Measurements from ENCODE around the gene TMEM121.

The TMEM121 gene

GRCh38 chr14:105530285-105531087 is 4.1 kb downstream of the TMEM121 start:
- H3K27me3 ChIP-seq (ENCODE audit: low read depth, low read length) = peaks cover 13% of the 10 kb centered on the region; the same call in 1 of the 2 replicates
- no peaks in the 10 kb centered on the region for H4K20me1 ChIP-seq (ENCODE audit: insufficient read depth, low read length)
- H3K4me1 ChIP-seq (ENCODE audit: low read length) = no peaks in the 10 kb centered on the region
- H3K4me2 ChIP-seq (ENCODE audit: low read length) = no peak overlapping the region
- no peaks in the 10 kb centered on the region for H3K79me2 ChIP-seq (ENCODE audit: low read length)
- H3K4me3 ChIP-seq (ENCODE audit: low read length) = no peak overlapping the region
- no peak overlapping the region for H3K9ac ChIP-seq (ENCODE audit: low read length)
- no peak overlapping the region for H3K27ac ChIP-seq (ENCODE audit: low read length)
- TF ChIP-seq EZH2phosphoT487 (IDR thresholded peaks at IDR 0.05; ENCODE audit: low read depth) = no peak
- no peak for TF ChIP-seq CTCF (IDR thresholded peaks at IDR 0.05; ENCODE audit: low read depth, low read length)
- H3K36me3 ChIP-seq (replicated peaks; ENCODE audit: low read depth, low read length) = no peaks in the 10 kb centered on the region
- no peak overlapping the region for H2AFZ ChIP-seq (ENCODE audit: low read depth, low read length)
- no peaks in the 10 kb centered on the region for H3K9me3 ChIP-seq (ENCODE audit: insufficient read depth, low read length)

DNA sequence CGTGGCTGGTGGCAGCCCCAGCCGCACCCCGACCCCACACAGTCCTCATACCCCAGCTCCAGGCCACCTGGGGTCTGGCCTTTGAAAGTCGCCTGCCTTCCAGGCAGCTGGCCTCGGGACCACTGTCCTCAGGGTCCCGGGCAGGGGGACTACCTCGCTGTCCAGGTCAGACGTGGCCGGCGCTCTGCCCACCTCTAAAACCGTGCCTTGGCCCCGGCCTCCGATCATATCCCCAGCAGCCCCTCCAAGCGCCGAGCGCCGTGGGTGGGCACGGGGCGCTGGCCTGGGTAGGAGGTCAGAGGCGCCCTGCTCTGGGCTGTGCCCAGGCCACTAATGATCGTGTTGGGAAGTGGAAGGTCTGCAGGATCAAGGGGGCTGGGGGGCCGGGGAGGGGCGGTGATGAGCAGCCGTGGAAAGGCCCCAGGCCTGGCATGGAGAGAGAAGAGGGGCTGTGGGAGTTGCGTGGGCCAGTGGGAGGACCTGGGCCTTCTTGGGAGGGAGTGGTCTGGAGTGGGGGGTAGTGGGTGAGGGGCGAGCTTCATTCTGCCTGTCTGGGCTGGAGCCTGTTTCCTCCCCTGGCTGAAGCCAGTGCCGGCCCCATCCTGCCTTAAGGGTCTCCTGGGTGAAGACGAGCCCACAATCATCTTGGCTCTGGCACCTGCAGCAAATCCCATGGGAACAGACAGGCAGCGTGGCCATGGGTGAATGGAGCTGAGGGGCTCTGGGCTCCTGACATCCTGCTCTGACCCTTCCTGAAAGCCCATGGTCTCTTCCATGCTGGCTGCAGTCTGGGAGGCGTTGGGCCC is 4.9 kb downstream of the TMEM121 start:
- H3K9ac ChIP-seq (ENCODE audit: low read length) = no peak overlapping the region
- no peaks in the 10 kb centered on the region for H3K9me3 ChIP-seq (ENCODE audit: insufficient read depth, low read length)
- no peaks in the 10 kb centered on the region for H3K4me1 ChIP-seq (ENCODE audit: low read length)
- H3K4me3 ChIP-seq (ENCODE audit: low read length) = no peak overlapping the region
- peaks cover 13% of the 10 kb centered on the region; the same call in 1 of the 2 replicates for H3K27me3 ChIP-seq (ENCODE audit: low read depth, low read length)
- no peak overlapping the region for H3K4me2 ChIP-seq (ENCODE audit: low read length)
- H2AFZ ChIP-seq (ENCODE audit: low read depth, low read length) = no peak overlapping the region
- H3K36me3 ChIP-seq (replicated peaks; ENCODE audit: low read depth, low read length) = no peaks in the 10 kb centered on the region
- no peaks in the 10 kb centered on the region for H3K79me2 ChIP-seq (ENCODE audit: low read length)
- TF ChIP-seq CTCF (IDR thresholded peaks at IDR 0.05; ENCODE audit: low read depth, low read length) (no peak), EZH2phosphoT487 (IDR thresholded peaks at IDR 0.05; ENCODE audit: low read depth) (no peak)
- H4K20me1 ChIP-seq (ENCODE audit: insufficient read depth, low read length) = no peaks in the 10 kb centered on the region
- no peak overlapping the region for H3K27ac ChIP-seq (ENCODE audit: low read length)

DNA sequence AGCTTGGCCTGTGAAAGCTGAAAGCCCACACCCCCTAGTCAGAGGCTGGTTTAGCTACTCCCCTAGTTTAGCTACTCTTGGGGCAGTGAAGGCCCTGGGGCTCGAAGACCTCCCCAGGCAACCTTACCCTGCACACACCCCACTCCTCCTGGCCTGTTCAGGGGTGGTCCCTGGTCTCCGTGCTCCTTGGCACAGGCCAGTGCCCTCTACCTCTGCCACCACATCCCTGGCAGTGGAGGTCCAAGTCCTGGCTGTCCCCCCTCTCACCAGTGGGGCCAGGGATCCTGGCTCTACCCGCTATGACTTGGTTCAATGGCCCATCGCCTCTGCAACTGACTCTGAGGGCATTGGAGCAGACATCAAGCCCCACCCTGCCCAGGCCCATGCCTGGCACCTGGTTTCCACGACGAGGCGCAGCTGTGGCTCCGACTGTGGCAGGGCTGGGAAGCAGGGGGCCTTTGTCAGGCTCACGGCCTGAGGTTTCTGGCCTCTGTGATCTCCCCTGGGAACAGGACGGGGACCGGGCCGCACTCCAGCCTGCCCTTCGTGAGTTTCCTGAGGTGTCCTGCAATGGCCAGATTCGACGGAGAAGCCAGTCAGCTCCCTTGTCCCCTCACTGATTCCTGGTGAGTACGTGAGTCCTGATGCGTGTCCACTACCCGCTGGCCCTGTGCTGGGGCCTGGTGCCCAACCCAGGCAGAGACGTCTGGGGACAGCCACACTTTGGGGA is 5.7 kb downstream of the TMEM121 start:
- Histone ChIP-seq H3K27ac (ENCODE audit: low read length) (no peak overlapping the region), H3K4me1 (ENCODE audit: low read length) (no peaks in the 10 kb centered on the region), H3K4me2 (ENCODE audit: low read length) (no peak overlapping the region), H2AFZ (ENCODE audit: low read depth, low read length) (peak overlapping the region; percentile 73), H3K9me3 (ENCODE audit: insufficient read depth, low read length) (no peaks in the 10 kb centered on the region), H3K27me3 (ENCODE audit: low read depth, low read length) (peaks cover 16% of the 10 kb centered on the region), H3K36me3 (replicated peaks; ENCODE audit: low read depth, low read length) (no peaks in the 10 kb centered on the region), H3K9ac (ENCODE audit: low read length) (no peak overlapping the region), H3K4me3 (ENCODE audit: low read length) (no peak overlapping the region), H4K20me1 (ENCODE audit: insufficient read depth, low read length) (no peaks in the 10 kb centered on the region), H3K79me2 (ENCODE audit: low read length) (no peaks in the 10 kb centered on the region)
- TF ChIP-seq CTCF (IDR thresholded peaks at IDR 0.05; ENCODE audit: low read depth, low read length) = no peak

GRCh38 chr14:105532735-105533141 is 6.4 kb downstream of the TMEM121 start:
- no peak overlapping the region for H3K9ac ChIP-seq (ENCODE audit: low read length)
- H3K27ac ChIP-seq (ENCODE audit: low read length) = no peak overlapping the region
- H4K20me1 ChIP-seq (ENCODE audit: insufficient read depth, low read length) = no peaks in the 10 kb centered on the region
- no peaks in the 10 kb centered on the region for H3K9me3 ChIP-seq (ENCODE audit: insufficient read depth, low read length)
- H3K36me3 ChIP-seq (replicated peaks; ENCODE audit: low read depth, low read length) = no peaks in the 10 kb centered on the region
- peak overlapping the region; percentile 15; the same call in 1 of the 2 replicates for H3K4me2 ChIP-seq (ENCODE audit: low read length)
- H3K4me3 ChIP-seq (ENCODE audit: low read length) = no peak overlapping the region
- no peaks in the 10 kb centered on the region for H3K4me1 ChIP-seq (ENCODE audit: low read length)
- peaks cover 20% of the 10 kb centered on the region for H3K27me3 ChIP-seq (ENCODE audit: low read depth, low read length)
- no peaks in the 10 kb centered on the region for H3K79me2 ChIP-seq (ENCODE audit: low read length)
- H2AFZ ChIP-seq (ENCODE audit: low read depth, low read length) = peak overlapping the region; percentile 73
- TF ChIP-seq CTCF (IDR thresholded peaks at IDR 0.05; ENCODE audit: low read depth, low read length) (peak; percentile 46), EZH2phosphoT487 (IDR thresholded peaks at IDR 0.05; ENCODE audit: low read depth) (no peak)

All from OCI-LY3 (cell line).